Activated CD4-positive, alpha-beta T cell treated with anti-CD3 and anti-CD28 coated beads, Interleukin-2, amount 50 U/mL, for 24 hours (primary cell): ENCODE data around the gene KDM5B.
"Not testable (repeated sequence)": the region's sequence is repeated elsewhere in the genome, so short reads cannot be mapped to it uniquely, and the experiment has no call there.

Experiments used
- DNase-seq, 2 donors: peaks; one replicate each; pipeline ENCODE4 v3.0.0-alpha.2; 2020; ENCODE audit warnings: low read depth in 1 of 2, low spot score in 1 of 2

The KDM5B gene

DNA sequence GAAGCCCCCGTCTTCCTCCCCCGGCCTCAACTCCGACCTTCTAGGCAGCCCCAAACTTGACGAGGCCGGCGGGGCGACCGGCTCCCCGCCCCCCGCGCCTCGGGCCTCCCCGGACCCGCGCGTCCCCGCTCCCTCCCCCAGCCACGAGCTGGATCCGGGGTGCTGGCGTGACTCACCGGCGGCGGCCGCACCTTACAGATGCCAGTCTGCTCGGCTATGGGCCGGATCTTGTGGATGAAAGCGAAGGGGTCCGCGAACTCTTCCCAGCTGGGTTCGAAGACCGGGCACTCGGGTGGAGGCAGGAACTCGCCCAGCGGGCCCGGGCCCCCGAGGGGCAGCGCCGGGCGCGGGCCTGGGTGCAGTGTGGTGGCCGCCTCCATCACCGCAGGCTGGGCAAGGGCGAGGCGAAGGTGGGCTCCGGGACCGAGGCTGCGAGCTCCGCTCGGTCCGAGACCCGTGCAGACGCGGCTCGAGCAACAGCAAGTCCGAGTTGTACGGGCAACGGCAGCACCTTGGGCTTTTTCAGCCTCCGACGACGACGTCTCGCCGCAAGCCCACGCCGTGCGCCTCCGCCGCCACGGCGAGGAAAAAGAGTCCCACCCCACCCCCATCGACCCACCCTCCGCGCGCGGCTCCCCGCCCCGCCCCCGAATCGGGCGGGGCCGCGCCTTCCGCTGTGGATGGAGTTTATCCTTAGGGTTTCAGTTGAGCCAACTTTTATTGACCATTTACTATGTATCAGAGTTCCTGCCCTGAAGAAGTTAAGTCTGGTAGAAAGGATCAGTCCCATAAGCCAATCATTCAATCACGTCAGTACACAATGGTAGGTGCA lies at the start of gene KDM5B:
KDM5B (minus strand) TSS at position 496 of the 832 bp plus-strand sequence; CDS start at position 380, 116 bp downstream.
- DNase-seq, result peak; percentile 47 to 48

DNA sequence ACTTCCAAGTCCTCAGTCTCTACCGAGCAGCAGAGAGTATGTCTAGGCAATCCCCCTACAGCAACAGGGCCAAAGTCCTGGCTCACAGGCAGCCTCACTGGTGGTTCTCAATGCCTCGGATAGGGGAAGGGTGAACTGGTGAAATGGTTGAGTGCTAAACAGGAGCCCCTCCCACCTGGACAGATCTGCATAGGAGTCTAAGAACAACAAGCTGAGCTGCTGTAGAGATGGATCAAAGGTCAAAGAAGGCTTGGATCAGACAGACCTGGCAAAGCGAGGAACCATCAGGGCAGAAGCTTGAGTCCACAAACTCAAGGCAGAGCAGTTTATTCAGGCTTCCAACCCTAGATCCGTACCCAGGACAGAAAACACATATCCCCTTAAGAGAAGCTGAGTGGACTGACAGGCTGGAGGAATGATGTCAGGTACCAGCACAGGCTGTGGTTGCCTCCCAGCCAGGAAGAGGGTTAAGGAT lies 49.0 kb upstream of the KDM5B start:
- no peak for DNase-seq

DNA sequence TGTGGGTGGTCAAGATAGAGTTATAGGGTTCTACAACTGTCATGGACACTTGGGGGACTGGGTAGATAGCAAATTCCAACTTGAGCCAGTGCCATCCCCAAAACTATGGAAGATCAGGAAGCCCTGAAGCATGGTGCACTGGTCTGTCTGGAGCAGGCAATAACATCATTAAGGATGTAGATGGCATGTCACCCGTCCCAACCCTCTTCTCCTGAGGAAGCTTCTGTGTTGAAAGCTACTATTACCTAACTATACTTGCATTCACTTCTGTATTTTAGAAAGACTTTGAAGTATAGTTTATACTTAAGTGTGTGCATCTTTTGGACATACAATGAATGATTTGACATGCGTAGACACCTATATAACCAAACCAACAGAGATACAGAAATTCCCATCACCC lies 47.8 kb upstream of the KDM5B start:
- no peak for DNase-seq

DNA sequence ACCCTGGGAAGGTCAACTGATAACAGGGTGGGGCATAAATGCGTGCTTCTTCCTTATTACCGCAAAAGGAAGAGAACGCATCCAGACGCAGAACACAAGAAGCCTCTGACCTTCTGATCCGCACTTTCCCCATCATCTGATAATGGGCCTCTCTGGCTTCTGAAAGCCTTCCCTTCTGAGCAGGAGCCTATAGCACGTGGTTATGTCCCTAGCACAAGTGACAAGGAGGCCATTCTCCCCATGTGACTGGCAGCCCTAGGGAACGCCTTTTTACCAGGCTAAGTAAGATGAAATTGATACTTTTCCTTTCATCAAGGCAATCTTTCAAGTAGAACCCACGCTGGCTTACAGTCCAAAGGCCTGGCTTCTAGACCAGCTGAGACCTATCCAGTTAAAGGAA lies 46.6 kb upstream of the KDM5B start:
- no peak for DNase-seq

DNA sequence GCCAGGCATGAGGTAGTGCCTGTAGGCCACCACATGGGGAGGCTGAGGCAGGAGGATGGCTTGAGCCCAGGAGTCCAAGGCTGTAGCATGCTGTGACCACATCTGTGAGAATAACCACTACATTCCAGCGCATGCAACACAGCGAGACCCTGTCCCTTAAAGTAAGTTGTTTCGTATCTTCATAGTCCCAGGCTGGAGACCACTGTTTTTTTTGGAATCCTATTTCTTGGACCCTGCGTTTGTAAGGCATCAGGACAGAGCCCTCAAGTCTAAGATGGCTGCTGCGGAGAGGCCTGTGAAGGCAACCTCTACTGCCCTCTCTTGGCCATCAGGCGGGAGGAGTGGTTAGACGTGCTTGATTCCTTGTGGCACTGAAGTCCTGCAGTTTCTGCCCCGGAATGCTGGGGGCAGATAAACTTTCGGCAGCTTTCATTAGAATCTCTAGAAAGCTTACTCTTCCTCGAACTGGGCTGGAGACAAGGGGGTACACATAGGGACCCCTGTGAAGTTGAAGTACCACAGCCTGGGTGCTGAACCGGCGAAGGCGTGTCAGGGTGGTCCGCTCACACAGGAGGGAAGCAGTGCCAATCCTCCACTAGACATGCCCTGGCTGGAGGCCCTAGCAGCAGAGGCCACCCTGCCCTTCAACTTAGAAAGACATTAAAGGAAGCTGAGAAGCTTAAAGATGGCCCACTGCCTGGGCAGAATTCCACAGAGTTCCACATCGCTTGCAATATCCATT lies 44.1 kb upstream of the KDM5B start:
- DNase-seq, result peak in 1 of 2 donors; percentile 24

DNA sequence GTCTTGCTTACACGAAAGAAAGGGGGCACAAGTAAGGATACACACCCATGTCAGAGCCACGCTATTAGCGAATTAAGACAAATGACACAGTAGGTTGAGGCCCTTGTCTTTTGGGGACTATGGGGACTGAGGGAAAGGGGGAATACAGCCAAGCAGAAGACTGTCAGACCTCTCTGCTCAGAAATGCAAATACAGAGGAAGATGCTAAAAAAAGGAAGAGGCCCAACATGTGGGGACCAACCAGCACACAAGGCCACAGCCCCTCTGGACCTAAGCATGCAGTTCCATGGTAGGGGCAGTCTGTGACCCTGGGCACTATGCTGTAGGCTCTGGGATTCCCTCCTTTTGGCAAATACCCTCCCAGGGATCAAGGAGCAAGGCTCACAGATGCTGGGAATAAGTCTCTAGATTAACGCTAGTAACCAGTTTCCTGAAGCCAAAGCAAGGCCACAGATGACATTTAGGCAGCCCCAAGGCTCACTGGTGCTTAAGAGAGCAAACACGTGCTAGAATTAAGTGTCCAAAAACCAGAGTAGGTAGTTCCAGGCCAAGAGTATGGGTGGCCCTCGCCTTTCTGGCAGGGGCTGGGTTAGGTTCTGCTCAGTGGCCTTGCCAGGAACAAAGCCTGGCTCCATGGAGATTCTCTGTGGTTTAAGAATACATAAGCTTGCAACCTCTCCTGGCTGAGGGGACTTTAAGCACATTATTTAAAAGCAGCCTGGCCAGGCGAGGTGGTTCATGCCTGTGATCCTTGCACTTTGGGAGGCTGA lies 42.6 kb upstream of the KDM5B start:
- DNase-seq, result no peak

DNA sequence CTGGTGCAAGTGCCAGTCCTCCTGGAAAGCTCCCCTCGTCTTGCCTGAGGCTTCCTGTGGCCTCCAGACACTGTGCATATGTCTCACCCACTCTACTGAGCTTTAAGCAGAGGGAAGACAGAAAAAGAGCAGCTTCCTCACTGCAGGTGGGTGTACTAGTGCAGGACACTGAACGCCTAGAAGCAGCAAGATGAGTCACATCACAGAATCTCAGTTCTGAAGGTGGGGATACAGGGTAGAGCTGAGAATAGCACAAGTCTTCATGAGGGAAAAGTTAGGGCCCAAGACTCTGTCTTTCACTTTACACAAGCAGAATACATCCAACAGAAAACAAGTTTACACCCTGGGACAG lies 39.9 kb upstream of the KDM5B start:
- DNase-seq, result no peak

DNA sequence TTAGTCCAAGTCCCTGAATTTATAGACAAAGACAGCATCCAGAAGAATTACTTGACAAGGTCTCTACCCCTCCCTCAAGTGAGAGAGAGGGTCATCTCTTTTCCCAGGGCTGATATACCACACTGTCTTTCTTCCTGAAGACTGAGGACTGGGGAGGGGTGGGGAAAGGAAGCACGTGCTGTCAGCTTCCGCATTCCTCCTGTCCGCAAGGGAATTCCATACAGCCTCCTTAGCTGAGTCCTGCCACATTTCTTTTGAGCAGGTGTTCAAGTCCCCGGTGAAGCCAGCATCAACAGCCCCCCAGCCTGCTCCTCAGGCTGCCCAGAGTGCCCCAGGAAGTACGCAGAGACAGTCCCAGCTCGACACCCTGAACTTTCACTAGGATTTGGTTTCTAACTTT lies 36.7 kb upstream of the KDM5B start:
- DNase-seq, result no peak

DNA sequence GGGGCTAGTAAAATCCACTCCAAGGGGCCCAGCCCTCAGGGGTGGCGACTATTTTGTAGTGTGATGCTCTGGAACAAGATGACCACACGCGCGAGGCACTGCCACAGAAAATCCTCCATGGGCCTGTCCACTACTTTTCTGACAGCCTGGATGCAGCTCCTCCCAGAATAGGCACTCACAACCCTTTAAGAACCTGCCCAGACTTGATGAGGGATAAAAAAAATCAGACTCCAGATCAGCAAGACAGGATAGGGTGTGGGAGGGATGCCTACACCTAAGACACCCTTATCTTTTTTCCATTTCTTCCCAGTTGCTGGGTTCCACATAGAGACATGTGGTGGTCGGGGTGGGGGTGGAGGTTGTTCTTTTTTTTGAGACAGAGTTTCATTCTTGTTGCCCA lies 36.0 kb upstream of the KDM5B start:
- DNase-seq, result no peak

DNA sequence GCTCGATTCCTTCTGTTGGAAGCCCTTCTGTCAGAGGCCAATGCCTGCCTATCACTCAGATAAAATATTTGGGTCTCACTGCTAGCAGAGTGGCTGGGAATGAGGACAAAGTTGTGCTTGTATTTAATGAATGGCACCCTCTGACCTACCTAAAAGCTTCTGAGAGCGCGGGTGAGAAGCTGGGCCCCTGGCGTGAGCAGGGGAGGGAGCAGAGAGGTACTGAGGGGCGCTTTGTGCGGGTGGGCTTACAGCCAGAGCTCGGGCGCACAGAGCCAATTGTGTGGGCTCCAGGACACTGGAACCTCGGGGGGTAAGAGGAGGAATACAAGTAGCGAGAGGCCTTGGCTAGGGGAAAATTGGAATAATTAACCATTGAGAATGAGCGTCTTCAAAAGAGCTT lies 34.9 kb upstream of the KDM5B start:
- DNase-seq, result no peak

DNA sequence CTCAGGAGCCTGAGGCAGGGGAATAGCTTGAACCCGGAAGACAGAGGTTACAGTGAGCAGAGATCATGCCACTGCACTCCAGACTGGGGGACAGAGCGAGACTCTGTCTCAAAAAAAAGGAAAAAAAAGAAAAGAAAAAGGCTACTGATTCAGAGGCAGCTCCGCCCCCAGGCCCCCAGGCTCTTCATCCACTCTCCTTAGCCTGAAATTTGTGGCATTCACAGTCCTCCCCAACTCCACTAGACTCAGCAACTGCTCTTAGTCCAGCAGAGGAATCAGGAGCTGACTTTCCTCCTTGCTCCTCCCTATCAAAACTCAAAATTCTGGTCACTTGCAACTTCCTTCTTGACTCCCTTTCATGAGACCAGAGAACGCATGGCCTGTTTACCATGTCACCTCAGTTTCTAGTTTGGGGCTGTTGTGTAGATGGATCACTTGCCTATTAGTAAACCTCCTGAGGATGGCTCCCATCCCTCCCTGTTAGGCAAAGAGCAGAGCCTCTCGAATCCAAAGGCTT lies 29.6 kb upstream of the KDM5B start:
- no peak for DNase-seq

DNA sequence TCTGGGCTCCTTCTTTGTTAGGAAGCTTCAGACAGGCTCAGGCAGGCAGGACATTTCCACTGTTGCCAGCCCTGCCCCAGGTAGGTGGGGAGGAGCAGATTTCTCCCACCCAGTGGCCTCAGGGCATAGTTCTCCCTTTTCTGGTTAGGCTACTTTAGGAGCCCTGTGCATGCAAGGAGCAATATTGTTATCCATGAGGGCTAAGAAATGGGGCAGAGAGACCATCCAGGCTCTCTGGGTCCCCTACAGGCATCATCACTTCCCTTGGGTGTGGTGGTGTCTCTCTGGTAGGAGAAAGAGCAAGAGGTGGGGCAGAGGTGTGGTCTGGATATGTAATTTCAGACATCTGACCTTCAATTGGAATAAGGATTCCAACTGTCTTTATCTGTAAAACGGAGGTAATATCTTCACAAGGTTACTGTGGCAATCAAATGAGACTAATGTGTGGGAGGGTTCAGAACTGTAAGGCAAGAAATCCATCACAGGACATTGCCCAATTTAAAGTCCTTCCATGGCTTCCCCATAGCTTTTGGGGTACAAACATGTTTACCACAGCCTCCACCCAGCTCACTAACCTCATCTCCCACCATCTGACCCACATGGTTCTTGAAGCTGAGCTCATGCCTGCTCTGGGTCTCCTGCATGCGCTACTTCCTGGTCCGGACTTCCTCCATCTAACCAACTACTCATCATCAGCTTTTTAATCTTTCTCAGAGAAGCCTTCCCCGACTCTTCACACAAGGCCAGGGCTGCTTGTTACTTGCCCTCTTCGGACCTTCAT lies 28.6 kb upstream of the KDM5B start:
- no peak for DNase-seq

DNA sequence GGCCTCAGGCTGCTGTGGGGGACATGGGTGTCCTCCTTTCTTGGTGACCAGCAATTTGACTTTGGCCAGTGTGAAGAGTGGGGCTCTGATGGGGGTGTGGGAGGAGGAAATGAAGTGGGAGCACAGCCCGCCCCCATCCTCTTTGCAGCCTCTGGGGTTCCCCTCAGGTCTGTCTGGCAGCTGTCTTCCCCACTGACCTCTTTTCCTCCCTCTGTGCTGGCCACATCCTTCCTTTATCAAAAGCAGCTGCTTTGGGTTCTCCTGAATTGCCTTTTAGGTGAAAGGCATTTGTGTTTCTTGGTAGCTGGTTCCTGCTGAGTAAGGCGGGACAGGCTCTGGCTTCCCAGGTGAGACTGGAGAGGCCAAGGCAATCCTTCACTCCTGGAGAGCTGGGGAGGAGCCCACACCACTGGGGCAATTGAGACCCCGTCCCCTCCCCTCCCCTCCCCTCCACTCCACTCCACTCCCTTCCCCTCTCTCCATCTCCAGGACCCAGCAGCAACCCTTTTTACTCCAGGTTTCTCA lies 27.4 kb upstream of the KDM5B start:
- no peak for DNase-seq

DNA sequence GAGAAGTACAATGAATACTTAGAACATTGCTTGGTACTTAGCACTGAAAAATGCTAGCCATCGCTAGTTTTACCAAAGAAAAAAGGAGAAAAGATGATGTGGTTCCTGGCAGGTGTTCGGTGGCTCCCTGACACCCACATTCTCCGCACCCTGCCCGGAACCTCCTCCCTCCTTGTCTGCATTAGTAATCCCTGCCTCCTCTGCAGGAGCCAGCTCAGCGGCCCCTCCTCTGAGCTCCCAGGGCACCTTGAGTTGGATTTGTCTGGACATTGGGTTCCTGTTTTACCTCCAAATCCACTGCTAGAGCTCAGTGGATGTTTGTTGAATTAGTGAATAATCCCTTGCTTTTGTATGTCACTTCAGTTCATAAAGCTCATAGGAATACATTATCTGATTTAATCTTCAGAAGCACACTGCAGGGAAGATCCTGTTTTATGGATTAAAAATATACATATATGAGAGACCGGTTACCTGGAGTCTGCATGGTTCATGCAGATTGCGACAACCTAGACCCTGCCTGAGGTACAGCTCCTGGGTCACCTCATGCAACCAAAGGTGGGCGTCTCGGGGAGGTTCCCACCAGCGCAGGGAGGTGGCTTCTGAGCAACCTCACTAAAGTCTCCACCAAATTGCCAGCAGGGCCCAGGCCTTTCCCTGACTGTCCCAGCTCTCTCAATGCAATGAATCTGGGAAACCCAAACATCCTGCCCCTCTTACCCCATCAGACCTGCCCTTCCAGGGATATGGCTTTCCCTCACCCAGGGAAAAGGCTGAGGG lies 26.7 kb upstream of the KDM5B start:
- no peak for DNase-seq

DNA sequence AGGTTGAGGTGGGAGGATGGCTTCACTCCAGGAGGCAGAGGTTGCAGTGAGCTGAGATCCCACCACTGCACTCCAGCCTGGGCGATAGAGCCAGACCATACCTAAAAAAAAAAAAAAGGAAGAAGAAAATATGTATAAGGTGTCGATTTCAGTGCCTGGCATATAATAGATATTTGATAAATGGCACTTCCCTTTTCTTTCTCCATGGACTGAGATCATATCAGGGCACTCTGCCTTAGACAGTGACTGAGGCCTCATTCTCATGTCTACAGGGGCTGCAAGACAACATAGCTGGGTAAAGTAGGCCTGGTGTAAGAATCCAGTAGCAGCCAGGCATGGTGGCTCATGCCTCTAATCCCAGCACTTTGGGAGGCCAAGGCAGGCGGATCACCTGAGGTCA lies 23.7 kb upstream of the KDM5B start:
- no peak for DNase-seq

DNA sequence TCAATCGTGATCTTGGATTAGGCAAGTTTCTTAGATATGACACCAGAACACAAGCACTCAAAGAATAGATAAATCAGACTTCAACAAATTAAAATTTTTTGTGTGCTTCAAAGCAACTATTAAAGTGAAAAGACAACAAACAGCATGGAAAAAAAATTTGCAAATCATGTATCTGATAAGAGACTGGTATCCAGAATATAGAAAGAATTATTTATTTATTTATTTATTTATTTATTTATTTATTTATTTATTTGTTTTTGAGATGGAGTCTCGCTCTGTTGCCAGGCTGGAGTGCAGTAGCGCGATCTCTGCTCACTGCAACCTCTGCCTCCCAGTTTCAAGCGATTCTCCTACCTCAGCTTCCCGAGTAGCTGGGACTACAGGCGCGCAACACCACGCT lies 21.0 kb upstream of the KDM5B start:
- DNase-seq, result not testable (repeated sequence)

DNA sequence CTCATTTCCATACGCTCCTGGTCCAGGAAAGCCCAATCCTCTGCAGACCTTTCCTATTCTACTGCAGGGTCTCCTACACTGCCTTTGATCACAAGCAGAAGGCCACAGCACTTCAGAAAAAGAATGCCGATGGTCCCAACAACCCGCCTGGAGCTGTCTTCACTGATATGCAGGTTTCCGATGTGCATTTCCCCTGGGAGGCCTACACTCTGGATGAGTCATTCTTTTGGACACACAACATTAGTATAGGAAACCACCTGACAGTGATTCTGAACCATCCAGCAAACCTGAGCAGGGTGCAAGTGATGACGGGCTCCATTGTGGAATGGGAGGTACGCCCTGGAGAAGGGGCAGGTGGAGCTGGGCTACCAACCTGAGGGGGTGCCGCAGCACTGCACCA lies 17.5 kb upstream of the KDM5B start:
- no peak for DNase-seq

DNA sequence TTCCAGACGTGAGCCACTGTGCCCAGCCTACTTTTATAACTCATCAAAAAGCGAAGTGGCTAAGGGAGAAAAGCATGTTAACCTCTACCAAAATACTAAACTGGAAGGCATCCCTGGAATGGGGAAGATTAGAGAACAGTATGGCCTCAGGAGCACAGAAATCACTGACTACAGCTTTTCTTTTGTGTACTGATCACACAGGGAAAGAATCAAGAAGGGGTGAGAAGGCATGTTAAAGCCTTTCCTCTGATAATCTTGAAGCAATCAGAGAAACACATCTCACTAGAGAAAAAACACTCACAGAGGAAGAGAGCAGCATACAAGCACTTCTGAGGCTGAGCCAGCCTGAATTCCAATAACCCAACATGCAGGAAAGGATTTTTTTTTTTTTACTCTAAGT lies 13.2 kb upstream of the KDM5B start:
- DNase-seq, result no peak

DNA sequence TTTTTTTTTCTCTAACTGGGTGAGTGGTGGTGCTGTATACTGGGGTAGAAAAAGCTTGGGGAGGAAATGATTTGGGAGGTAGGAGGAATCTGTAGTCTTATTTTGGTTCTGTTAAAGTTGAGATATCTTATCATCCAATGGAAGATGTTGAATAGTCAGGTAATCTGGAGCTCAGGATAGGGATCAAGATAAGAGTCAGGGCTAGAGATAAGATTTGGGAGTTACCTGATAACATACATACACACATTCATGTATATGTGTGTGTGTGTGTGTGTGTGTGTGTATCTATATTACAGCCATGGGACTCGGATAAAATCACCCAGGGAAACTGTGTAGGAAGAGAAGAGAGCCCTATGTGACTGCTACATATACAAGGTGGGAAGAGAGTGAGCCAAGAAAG lies 10.6 kb upstream of the KDM5B start:
- DNase-seq, result no peak

DNA sequence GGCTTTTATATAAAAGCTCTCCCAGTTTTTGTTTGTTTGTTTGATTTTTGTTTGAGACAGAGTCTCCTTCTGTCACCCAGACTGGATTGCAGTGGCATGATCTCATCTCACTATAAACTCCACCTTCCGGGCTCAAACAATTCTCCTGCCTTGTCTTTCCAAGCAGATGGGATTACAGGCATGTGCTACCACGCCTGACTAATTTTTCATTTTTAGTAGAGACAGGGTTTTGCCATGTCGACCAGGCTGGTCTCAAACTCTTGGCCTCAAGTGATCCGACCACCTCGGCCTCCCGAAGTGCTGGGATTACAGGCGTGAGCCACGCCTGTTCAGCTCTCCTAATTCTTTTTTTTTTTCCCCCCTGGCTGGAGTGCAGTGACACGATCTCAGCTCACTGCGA lies 6.9 kb upstream of the KDM5B start:
- no peak for DNase-seq
